Activated CD4-positive, alpha-beta T cell treated with anti-CD3 and anti-CD28 coated beads, Interleukin-2, amount 50 U/mL, for 24 hours (primary cell): ENCODE results near the gene MYLK2.
"Not testable (repeated sequence)": the region's sequence is repeated elsewhere in the genome, so short reads cannot be mapped to it uniquely, and the experiment has no call there.

Experiments used
- DNase-seq, 2 donors: peaks; one replicate each; pipeline ENCODE4 v3.0.0-alpha.2; 2020; ENCODE audit warnings: low read depth in 1 of 2, low spot score in 1 of 2

The MYLK2 gene

DNA sequence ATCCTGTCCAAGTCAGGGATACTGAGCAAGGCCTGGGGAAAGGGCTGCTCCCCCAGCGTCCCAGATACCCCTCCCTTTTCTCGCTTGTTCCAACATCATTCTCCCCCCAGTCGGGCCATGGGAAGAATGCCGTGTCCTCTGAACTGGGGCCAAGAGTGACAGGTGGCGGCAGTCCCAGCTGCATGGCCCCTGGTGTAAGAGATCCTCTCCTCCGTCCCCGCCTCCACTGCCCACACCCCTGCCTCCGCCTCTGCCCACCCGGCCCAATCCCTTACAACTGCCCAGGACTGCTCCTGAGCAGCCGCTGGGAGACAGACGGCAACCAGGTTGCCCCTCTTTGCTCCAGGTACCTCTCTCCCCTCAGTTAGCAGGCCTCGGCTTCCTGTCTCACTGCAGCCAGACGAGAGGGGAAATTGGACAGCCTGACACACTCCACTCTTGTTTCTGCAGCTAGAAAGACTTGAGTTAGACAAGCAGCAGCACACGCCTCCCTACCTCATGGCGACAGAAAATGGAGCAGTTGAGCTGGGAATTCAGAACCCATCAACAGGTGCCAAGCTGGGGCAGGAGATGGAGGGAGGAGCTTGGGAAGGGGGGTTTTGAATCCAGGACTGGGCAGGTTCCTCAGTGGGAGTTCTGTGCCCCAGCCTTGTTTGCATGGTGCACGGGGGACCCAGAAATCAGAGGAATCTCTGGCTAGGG lies at the start of gene MYLK2:
MYLK2 (plus strand) TSS at position 274 of the 702 bp plus-strand sequence; CDS start at position 499, 225 bp downstream.
- DNase-seq, result no peak

- no peak for DNase-seq
Observed at GRCh38 chr20:31769681-31770080, 49.5 kb upstream of the MYLK2 start.

DNA sequence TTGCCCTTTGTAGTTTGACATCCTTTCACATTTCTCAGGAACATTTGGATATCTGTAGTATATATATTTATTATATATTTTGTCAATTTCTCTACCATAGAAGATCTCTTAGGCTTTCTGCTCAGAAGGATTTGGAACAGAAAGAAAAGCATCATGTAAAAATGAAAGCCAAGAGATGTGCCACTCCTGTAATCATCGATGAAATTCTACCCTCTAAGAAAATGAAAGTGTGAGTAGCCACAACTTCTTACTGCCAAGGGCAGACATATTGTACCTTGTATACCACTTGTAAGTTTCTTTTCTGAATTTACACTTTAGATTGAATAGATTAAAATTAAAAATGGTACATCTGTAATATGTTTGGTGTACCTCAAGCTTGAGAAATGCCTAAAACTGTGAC lies 48.9 kb upstream of the MYLK2 start:
- DNase-seq, result no peak

GRCh38 chr20:31774408-31774807 lies 44.7 kb upstream of the MYLK2 start:
- no peak for DNase-seq

GRCh38 chr20:31780839-31781238 lies 38.3 kb upstream of the MYLK2 start:
- no peak for DNase-seq

DNA sequence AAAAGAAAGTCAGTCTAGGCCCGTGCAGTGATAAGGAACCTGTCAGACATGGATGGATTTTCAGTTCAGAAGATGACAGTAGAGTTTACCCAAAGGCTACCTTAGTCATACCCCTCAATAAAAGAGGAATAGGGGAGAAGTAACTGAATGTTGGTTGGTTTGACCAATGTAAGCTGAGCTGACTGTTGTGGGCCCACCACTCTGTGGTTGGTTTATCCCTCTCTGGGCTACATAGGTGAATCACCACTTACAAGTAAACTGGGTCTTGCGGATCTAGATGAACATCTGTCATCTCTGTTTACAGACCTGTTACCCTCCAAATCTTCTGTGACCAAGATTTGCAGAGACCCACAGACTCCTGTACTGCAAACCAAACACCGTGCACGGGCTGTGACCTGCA lies 37.2 kb upstream of the MYLK2 start:
- DNase-seq, result no peak

DNA sequence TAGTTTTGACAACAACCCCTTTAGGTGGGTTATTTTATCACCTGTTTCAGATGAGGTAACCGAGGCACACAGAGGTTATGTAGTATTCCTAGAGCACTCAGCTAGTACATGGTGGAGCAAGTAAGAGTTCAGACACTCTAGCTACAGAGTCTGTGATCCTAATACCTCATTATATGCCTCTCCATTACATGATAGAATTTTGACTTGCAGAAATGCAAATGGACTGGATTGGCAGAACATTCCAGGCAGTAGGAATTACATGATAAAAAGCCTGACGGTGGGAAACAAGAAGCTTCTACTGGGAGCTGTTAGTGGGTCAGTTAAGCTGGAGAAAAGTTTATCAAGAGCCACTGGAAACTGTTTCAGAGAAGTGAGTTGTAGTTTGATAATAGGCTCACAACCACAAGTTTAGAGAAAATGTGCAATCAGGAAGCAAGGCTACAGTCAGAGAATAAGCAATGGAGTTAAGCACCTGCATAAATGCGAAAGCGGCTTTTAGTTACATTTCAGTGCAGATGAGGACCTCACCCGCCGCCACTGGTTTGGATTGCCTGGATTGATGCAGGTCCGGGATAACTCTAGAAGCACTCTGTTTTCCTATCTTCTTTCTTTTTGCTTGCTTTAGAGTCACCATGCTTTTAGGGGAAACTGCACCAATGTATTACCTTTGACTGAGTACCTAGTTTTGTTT lies 34.7 kb upstream of the MYLK2 start:
- DNase-seq, result no peak

GRCh38 chr20:31785089-31785488 lies 34.1 kb upstream of the MYLK2 start:
- no peak for DNase-seq

- DNase-seq, result no peak
Observed at GRCh38 chr20:31788578-31788977, 30.6 kb upstream of the MYLK2 start.

DNA sequence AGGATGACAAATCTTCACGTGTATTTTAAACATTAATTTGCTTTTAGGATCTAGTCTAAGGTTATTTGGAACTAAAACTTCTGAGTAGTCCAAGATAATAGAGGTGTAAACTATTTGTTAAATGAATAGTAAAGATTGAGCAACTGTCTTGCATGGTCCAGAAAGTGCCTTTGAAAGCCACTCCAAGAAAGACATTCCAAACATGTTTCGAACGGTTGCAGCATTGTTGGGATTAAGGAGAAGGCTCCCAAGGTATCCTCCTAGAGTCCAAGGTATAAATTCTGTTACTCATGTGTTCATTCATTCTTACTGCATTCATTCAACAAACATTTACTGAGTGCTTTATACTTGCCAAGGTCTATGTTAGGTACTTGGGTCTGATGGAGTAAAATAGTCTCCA lies 28.8 kb upstream of the MYLK2 start:
- no peak for DNase-seq

- DNase-seq, result no peak
Observed at GRCh38 chr20:31797364-31797763, 21.8 kb upstream of the MYLK2 start.

GRCh38 chr20:31801508-31801907 lies 17.6 kb upstream of the MYLK2 start:
- no peak for DNase-seq

DNA sequence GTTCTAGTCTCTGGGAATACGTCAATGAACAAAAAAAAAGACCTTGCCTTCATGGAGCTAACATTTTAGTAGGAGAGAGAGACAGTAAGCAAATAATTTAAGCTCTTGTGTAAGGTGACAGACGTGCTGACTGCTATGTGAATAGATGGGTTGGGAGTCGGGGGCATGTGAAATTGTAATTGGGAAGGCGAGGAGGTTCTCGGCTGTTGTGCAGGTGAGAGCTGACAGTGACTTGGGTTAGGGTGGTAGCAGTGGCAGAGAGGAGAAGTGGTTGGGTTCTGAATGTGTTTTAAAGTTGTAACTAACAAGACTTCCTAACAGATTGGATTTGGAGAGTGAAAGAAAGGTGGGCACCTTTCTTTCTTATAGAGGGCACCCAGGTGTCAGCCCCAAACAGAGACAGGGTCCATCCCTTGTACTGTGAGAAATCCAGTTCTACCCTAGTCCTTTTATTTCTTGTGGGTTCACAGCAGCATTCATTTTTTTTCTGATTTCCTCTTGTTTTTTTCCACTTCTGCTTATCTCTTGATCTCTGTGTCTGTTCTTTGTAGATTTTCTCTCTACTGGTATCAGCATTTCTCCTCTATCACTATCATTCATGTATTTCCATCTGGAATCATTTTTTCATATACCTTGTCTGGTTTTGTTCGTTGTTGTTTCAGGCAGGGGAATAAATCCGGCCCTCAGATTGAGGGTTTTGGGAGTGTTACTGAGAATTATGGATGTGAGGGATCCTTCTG lies 15.4 kb upstream of the MYLK2 start:
- DNase-seq, result no peak

- DNase-seq, result no peak
Observed at GRCh38 chr20:31806564-31807355, 12.4 kb upstream of the MYLK2 start.

DNA sequence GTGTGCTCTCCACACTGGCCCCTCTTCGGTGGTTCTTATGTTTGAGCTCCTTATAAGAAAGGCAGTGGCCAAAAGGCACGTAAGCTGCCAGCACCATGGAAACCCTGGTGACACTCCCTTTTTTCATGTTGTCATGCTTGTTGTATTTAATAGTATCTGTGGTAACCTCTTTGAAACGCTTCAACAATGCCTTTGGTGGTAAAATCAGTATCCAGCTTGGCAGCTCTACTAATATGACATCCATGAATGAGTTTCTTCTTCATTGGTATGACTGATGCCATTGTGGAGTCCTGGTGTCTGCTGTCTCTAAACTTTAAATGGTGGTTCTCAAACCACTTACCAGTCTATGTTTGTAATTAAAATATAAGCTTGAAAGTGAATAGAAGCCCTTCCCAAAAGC lies 10.7 kb upstream of the MYLK2 start:
- DNase-seq, result no peak

- DNase-seq, result no peak
Observed at GRCh38 chr20:31809661-31810060, 9.5 kb upstream of the MYLK2 start.

GRCh38 chr20:31811198-31811597 lies 8.0 kb upstream of the MYLK2 start:
- no peak for DNase-seq

GRCh38 chr20:31811796-31812728 lies 7.1 kb upstream of the MYLK2 start:
- DNase-seq, result no peak

GRCh38 chr20:31813611-31814010 lies 5.5 kb upstream of the MYLK2 start:
- DNase-seq, result no peak

DNA sequence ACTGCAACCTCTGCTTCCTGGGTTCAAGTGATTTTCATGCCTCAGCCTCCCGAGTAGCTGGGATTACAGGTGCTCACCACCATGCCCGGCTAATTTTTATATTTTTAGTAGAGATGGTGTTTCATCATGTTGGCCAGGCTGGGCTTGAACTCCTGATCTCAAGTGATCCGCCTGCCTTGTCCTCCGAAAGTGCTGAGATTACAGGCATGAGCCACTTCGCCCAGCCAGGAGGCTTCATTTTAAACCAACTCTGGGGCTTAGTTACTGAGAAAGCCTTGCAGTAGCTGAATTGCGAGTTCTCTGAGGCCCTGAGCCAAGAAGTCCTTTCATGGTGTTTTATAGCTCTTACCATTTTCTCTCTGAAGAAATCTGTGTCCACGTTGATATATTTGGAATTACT lies 5.0 kb upstream of the MYLK2 start:
- not testable (repeated sequence) for DNase-seq
